ENCODE results near the gene RAB3C. TPM values are rescaled to one million over a fixed set of nuclear protein-coding genes. Genes with fewer than 3 reads are reported as not detected.
A peak's percentile ranks its signal among the peaks of the same experiment; 100 is the strongest.

Gene RAB3C
- polyA plus RNA-seq, 4 donors: 0.22 to 6.5 (median 2.9) TPM

GRCh38 chr5:58887311-58887710, 304.4 kb downstream of the RAB3C start:
- 82 to 94% (median 92%) methylated on average over 4 of the region's 4 CpGs for WGBS, 3 donors
- Histone ChIP-seq H3K27me3 (ENCODE audit: control insufficient read depth in 3 of 3, insufficient read depth in 3 of 3, low read length in 3 of 3) (peaks cover 0 to 5% (median 0%) of the 10 kb centered on the region in 3 donors), H3K4me3 (ENCODE audit: low read depth in 1 of 3, low read length in 3 of 3) (no peak overlapping the region), H3K36me3 (ENCODE audit: control insufficient read depth in 3 of 3, insufficient read depth in 2 of 3, low read depth in 1 of 3, low read length in 3 of 3) (no peaks in the 10 kb centered on the region), H3K9me3 (ENCODE audit: control insufficient read depth in 2 of 2, insufficient read depth in 1 of 2, low read depth in 1 of 2, low read length in 1 of 2) (no peaks in the 10 kb centered on the region), H3K27ac (ENCODE audit: low read depth in 1 of 3, low read length in 2 of 3) (no peak overlapping the region), H3K4me1 (ENCODE audit: control insufficient read depth in 3 of 3, insufficient read depth in 2 of 3, low read depth in 1 of 3, low read length in 2 of 3) (no peaks in the 10 kb centered on the region)
- DNase-seq (no peak), FAIRE-seq (no peak)

GRCh38 chr5:58887721-58888409, 305.0 kb downstream of the RAB3C start:
- Histone ChIP-seq H3K27me3 (ENCODE audit: control insufficient read depth in 3 of 3, insufficient read depth in 3 of 3, low read length in 3 of 3) (peaks cover 0 to 5% (median 0%) of the 10 kb centered on the region in 3 donors), H3K27ac (ENCODE audit: low read depth in 1 of 3, low read length in 2 of 3) (no peak overlapping the region), H3K36me3 (ENCODE audit: control insufficient read depth in 3 of 3, insufficient read depth in 2 of 3, low read depth in 1 of 3, low read length in 3 of 3) (no peaks in the 10 kb centered on the region), H3K9me3 (ENCODE audit: control insufficient read depth in 2 of 2, insufficient read depth in 1 of 2, low read depth in 1 of 2, low read length in 1 of 2) (no peaks in the 10 kb centered on the region), H3K4me3 (ENCODE audit: low read depth in 1 of 3, low read length in 3 of 3) (no peak overlapping the region), H3K4me1 (ENCODE audit: control insufficient read depth in 3 of 3, insufficient read depth in 2 of 3, low read depth in 1 of 3, low read length in 2 of 3) (no peaks in the 10 kb centered on the region)
- DNase-seq (no peak), FAIRE-seq (no peak)
- WGBS, 3 donors: 64 to 71% (median 71%) methylated on average over 7 of the region's 7 CpGs

GRCh38 chr5:58890265-58890664, 307.4 kb downstream of the RAB3C start:
- 86 to 92% (median 92%) methylated on average over 12 of the region's 12 CpGs for WGBS, 3 donors
- Histone ChIP-seq H3K27ac (ENCODE audit: low read depth in 1 of 3, low read length in 2 of 3) (no peak overlapping the region), H3K4me3 (ENCODE audit: low read depth in 1 of 3, low read length in 3 of 3) (no peak overlapping the region), H3K36me3 (ENCODE audit: control insufficient read depth in 3 of 3, insufficient read depth in 2 of 3, low read depth in 1 of 3, low read length in 3 of 3) (no peaks in the 10 kb centered on the region), H3K4me1 (ENCODE audit: control insufficient read depth in 3 of 3, insufficient read depth in 2 of 3, low read depth in 1 of 3, low read length in 2 of 3) (no peaks in the 10 kb centered on the region), H3K27me3 (ENCODE audit: control insufficient read depth in 3 of 3, insufficient read depth in 3 of 3, low read length in 3 of 3) (peaks cover 0 to 8% (median 0%) of the 10 kb centered on the region in 3 donors), H3K9me3 (ENCODE audit: control insufficient read depth in 2 of 2, insufficient read depth in 1 of 2, low read depth in 1 of 2, low read length in 1 of 2) (no peaks in the 10 kb centered on the region)
- FAIRE-seq: no peak
- no peak for DNase-seq

GRCh38 chr5:58890701-58891085, 307.8 kb downstream of the RAB3C start:
- FAIRE-seq: no peak

GRCh38 chr5:58891086-58891970, 308.5 kb downstream of the RAB3C start:
- WGBS, 3 donors: 13 to 24% (median 20%) methylated on average over 18 of the region's 18 CpGs
- DNase-seq (peak; percentile 54 to 63), FAIRE-seq (no peak)
- Histone ChIP-seq H3K27ac (ENCODE audit: low read depth in 1 of 3, low read length in 2 of 3) (peak overlapping the region in 1 of 3 donors; percentile 45), H3K4me1 (ENCODE audit: control insufficient read depth in 3 of 3, insufficient read depth in 2 of 3, low read depth in 1 of 3, low read length in 2 of 3) (no peaks in the 10 kb centered on the region), H3K27me3 (ENCODE audit: control insufficient read depth in 3 of 3, insufficient read depth in 3 of 3, low read length in 3 of 3) (peaks cover 0 to 8% (median 0%) of the 10 kb centered on the region in 3 donors), H3K9me3 (ENCODE audit: control insufficient read depth in 2 of 2, insufficient read depth in 1 of 2, low read depth in 1 of 2, low read length in 1 of 2) (no peaks in the 10 kb centered on the region), H3K36me3 (ENCODE audit: control insufficient read depth in 3 of 3, insufficient read depth in 2 of 3, low read depth in 1 of 3, low read length in 3 of 3) (no peaks in the 10 kb centered on the region), H3K4me3 (ENCODE audit: low read depth in 1 of 3, low read length in 3 of 3) (no peak overlapping the region)

More at GRCh38 chr5:58890701-58891085, 307.8 kb downstream of the RAB3C start:
- peaks cover 0 to 8% (median 0%) of the 10 kb centered on the region in 3 donors for H3K27me3 ChIP-seq (ENCODE audit: control insufficient read depth in 3 of 3, insufficient read depth in 3 of 3, low read length in 3 of 3)
- DNase-seq: no peak
- WGBS, 3 donors: 75 to 89% (median 83%) methylated on average over 6 of the region's 6 CpGs
- H3K4me1 ChIP-seq (ENCODE audit: control insufficient read depth in 3 of 3, insufficient read depth in 2 of 3, low read depth in 1 of 3, low read length in 2 of 3): no peaks in the 10 kb centered on the region
- no peaks in the 10 kb centered on the region for H3K36me3 ChIP-seq (ENCODE audit: control insufficient read depth in 3 of 3, insufficient read depth in 2 of 3, low read depth in 1 of 3, low read length in 3 of 3)
- peak overlapping the region in 1 of 3 donors; percentile 45 for H3K27ac ChIP-seq (ENCODE audit: low read depth in 1 of 3, low read length in 2 of 3)
- H3K4me3 ChIP-seq (ENCODE audit: low read depth in 1 of 3, low read length in 3 of 3): no peak overlapping the region
- no peaks in the 10 kb centered on the region for H3K9me3 ChIP-seq (ENCODE audit: control insufficient read depth in 2 of 2, insufficient read depth in 1 of 2, low read depth in 1 of 2, low read length in 1 of 2)

- FAIRE-seq: no peak
- H3K9me3 ChIP-seq (ENCODE audit: control insufficient read depth in 2 of 2, insufficient read depth in 1 of 2, low read depth in 1 of 2, low read length in 1 of 2): no peaks in the 10 kb centered on the region
- no peak overlapping the region for H3K4me3 ChIP-seq (ENCODE audit: low read depth in 1 of 3, low read length in 3 of 3)
- H3K4me1 ChIP-seq (ENCODE audit: control insufficient read depth in 3 of 3, insufficient read depth in 2 of 3, low read depth in 1 of 3, low read length in 2 of 3): no peaks in the 10 kb centered on the region
- DNase-seq: no peak
- H3K27me3 ChIP-seq (ENCODE audit: control insufficient read depth in 3 of 3, insufficient read depth in 3 of 3, low read length in 3 of 3): peaks cover 0 to 8% (median 0%) of the 10 kb centered on the region in 3 donors
- H3K27ac ChIP-seq (ENCODE audit: low read depth in 1 of 3, low read length in 2 of 3): no peak overlapping the region
- H3K36me3 ChIP-seq (ENCODE audit: control insufficient read depth in 3 of 3, insufficient read depth in 2 of 3, low read depth in 1 of 3, low read length in 3 of 3): no peaks in the 10 kb centered on the region
Observed at GRCh38 chr5:58891971-58892343, 309.1 kb downstream of the RAB3C start.

GRCh38 chr5:58893551-58893950, 310.7 kb downstream of the RAB3C start:
- no peak for FAIRE-seq
- 92 to 100% (median 95%) methylated on average over 1 of the region's 1 CpG for WGBS, 3 donors

GRCh38 chr5:58898006-58898405, 315.1 kb downstream of the RAB3C start:
- Histone ChIP-seq H3K36me3 (ENCODE audit: control insufficient read depth in 3 of 3, insufficient read depth in 2 of 3, low read depth in 1 of 3, low read length in 3 of 3) (no peaks in the 10 kb centered on the region), H3K27me3 (ENCODE audit: control insufficient read depth in 3 of 3, insufficient read depth in 3 of 3, low read length in 3 of 3) (peaks cover 0 to 3% (median 0%) of the 10 kb centered on the region in 3 donors), H3K4me1 (ENCODE audit: control insufficient read depth in 3 of 3, insufficient read depth in 2 of 3, low read depth in 1 of 3, low read length in 2 of 3) (no peaks in the 10 kb centered on the region), H3K27ac (ENCODE audit: low read depth in 1 of 3, low read length in 2 of 3) (no peak overlapping the region), H3K9me3 (ENCODE audit: control insufficient read depth in 2 of 2, insufficient read depth in 1 of 2, low read depth in 1 of 2, low read length in 1 of 2) (no peaks in the 10 kb centered on the region), H3K4me3 (ENCODE audit: low read depth in 1 of 3, low read length in 3 of 3) (no peak overlapping the region)
- no peak for DNase-seq
- no peak for FAIRE-seq
- 83 to 92% (median 87%) methylated on average over 4 of the region's 4 CpGs for WGBS, 3 donors

More at GRCh38 chr5:58893551-58893950, 310.7 kb downstream of the RAB3C start:
- no peak for DNase-seq
- Histone ChIP-seq H3K9me3 (ENCODE audit: control insufficient read depth in 2 of 2, insufficient read depth in 1 of 2, low read depth in 1 of 2, low read length in 1 of 2) (no peaks in the 10 kb centered on the region), H3K27me3 (ENCODE audit: control insufficient read depth in 3 of 3, insufficient read depth in 3 of 3, low read length in 3 of 3) (peaks cover 0 to 8% (median 0%) of the 10 kb centered on the region in 3 donors), H3K36me3 (ENCODE audit: control insufficient read depth in 3 of 3, insufficient read depth in 2 of 3, low read depth in 1 of 3, low read length in 3 of 3) (no peaks in the 10 kb centered on the region), H3K4me3 (ENCODE audit: low read depth in 1 of 3, low read length in 3 of 3) (no peak overlapping the region), H3K4me1 (ENCODE audit: control insufficient read depth in 3 of 3, insufficient read depth in 2 of 3, low read depth in 1 of 3, low read length in 2 of 3) (no peaks in the 10 kb centered on the region), H3K27ac (ENCODE audit: low read depth in 1 of 3, low read length in 2 of 3) (no peak overlapping the region)

All from small intestine (tissue), 7 donors.